CD4-positive, alpha-beta T cell treated with Interferon alpha-2 for 1 hour (primary cell): ENCODE data around the gene PTPRN2.

Experiments
- DNase-seq, 2 donors: peaks; one replicate each; pipeline ENCODE4 v3.0.0-alpha.2; 2020 to 2022

Gene PTPRN2

DNA sequence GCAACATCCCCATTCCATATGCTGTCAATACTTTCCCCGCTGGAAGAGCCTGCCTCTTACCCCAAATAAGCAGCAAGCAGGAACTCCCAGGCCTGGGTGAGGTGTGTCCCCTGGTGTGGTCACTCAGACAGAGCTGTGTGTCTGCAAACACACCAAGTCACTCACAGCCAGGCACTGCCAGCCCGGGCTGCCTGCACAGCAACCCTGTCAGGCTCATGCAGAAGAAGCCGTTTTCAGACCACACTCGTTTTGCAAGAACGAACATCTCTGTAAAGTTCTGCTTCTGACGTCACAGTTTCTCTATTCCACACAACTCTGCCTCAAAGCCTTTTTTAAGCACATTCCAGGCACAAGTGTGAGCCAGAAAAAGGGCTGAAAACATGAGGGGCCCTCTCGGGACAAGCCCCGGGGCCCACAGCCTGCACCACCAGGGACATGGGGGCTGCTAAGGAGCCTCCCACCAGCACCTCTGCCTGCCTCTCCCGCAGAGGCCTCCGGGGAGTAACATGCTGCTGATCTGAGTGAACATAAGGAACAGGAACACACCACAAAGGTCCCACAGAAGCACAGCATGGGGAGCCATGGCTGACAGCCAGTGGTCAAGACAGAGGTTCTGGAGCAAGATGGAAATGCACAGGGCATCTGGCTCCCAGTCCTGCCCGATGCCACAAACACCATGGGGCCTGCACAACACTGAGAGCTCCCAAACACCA is 11.4 kb downstream of the PTPRN2 start:
- DNase-seq = no peak

GRCh38 chr7:158574308-158575036 is 13.2 kb downstream of the PTPRN2 start:
- DNase-seq = no peak

DNA sequence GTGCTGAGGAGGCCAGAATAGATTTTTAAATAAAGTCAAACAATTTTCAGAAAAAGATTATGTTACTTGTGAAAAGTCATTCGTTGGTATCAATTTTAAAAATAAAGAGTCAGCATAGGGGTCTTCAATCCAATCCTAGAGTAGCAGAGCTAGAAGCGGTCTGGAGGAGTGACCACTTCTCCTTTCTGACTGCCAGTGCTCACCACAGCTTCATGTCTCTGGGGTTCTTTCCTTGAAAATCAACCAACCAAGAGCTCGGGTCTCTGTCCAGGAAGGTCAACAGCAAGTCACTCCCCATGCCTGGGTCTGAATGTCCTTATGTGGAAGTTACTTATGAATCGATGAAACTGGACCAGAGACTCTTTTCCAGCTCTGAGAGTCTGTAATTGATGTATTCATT is 14.3 kb downstream of the PTPRN2 start:
- no peak for DNase-seq

DNA sequence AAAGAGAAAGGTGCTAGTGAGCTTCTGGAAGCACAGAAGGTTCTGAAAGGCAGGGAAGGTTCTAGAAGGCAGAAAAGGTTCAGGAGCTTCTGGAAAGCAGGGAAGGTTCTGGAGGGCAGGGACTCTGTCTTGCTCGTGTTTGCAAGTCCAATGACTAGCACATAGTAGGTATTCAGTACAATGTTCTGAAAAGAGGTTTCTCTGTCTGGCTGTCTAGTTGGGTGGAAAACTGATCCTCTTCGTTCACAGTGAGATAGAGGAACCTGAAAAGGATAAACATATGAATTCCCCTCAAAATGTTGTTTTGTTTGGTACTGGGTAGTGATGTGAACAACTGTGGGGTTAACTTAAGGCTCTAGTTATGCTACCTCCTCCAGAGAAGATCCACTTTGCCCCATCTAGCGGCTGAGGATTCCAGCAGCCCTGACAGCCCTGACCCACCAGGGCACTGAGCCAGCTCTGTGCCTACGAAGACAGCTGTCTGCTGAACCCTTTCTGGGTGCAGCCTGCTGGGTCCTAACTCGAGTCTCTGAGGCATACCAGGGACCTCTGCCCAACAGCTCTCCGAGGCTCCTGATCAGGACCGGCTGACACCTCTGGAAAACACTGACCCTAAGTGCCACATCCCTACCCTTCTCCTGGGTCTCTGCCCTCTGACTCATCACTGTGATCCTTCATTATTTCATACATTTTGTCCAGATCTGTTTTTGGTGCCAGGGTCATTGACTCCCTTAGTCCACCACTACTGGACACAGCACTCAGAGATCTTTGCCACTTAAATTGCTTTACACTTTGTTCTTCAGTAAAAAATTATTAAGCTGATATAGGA is 15.4 kb downstream of the PTPRN2 start:
- DNase-seq = no peak

DNA sequence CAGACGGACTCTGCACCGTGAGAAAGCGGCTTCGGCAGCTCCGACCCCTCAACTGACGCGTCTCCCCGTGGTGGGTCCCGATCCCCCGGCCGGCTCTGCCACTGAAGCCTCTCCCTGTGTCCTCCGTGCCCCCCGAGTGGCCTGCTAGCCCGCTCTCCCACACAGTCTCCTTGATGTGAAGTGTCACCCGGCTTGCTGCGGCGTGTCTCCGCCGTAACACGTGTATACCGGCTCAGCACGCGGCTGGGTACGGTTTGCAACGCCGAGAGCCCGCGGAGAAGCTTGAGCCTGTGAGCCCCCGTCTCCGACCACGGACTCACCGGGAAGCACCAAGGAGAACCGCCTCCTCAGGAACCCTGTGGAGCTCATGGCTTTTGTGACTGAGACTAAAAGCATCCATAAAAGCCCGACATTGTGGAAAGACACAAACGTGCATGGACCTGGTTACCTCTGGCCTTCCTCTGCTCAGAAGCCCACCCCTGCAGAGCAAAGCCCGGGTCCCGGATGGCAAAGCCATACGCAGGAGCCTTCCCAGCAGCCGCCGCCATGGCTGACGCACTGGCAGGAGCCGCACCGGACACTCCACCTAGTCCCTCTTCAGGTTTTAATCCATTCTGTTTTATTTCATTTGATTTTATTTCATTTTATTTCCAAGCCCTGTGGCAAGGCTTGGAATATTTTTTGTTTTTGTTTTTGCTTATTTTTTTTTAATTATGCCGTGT is 17.0 kb downstream of the PTPRN2 start:
- no peak for DNase-seq

- DNase-seq = no peak
These were observed 17.7 kb downstream of the PTPRN2 start for GRCh38 chr7:158569858-158570323.

DNA sequence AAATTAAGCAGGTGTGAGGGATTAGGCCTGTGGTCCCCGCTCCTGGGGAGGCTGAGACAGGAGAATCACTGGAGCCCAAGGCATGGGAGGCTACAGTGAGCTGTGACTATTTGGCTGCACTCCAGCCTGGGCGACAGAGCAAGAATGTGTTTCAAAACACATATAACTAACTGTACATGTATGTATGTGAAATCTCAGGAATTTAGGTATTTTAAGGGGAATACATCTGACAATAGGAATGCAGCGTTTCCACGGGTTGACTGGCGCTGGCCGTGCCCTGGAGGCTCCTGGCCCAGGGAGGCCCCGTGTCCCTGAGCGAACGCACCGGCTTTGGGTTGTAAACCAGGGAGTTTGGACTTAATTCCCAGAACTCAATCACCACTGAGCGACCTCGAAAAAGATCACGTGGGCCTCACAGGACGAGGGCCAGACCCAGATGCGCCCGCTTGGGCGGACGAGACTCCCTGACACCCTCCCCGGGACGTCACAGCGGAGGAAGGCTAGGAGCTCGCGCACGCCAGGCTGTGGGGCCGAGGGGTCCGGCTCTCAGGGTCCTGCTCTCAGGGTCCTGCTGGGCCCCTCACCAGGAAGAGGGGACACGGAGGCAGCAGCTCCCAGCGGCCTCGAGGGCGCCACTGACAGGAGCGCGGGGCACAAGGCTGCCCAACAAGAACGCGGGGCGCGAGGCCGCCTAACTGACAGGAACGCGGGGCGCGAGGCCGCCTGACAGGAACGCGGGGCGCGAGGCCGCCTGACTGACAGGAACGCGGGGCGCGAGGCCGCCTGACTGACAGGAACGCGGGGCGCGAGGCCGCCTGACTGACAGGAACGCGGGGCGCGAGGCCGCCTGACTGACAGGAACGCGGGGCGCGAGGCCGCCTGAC is 18.4 kb downstream of the PTPRN2 start:
- DNase-seq = no peak

- no peak for DNase-seq
These were observed 20.4 kb downstream of the PTPRN2 start for GRCh38 chr7:158567153-158567603.

DNA sequence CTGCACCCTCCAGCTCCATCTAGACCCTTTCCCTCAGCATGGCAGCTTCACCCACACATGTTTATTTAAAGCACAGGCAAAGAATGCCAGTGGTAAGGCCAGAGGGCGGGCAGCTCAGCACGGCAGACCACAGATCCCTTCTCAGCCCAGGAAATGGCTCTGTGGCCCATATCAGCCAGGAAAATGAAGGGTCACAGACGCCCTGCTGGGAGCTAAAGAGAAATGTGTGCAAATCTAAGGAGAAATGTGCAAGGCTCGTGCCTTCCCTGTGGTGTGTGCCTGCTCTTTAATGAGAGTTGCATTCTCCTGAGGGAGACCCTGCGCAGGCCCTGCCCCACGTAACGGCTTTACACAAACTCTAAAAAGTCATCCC is 23.0 kb downstream of the PTPRN2 start:
- DNase-seq = no peak

DNA sequence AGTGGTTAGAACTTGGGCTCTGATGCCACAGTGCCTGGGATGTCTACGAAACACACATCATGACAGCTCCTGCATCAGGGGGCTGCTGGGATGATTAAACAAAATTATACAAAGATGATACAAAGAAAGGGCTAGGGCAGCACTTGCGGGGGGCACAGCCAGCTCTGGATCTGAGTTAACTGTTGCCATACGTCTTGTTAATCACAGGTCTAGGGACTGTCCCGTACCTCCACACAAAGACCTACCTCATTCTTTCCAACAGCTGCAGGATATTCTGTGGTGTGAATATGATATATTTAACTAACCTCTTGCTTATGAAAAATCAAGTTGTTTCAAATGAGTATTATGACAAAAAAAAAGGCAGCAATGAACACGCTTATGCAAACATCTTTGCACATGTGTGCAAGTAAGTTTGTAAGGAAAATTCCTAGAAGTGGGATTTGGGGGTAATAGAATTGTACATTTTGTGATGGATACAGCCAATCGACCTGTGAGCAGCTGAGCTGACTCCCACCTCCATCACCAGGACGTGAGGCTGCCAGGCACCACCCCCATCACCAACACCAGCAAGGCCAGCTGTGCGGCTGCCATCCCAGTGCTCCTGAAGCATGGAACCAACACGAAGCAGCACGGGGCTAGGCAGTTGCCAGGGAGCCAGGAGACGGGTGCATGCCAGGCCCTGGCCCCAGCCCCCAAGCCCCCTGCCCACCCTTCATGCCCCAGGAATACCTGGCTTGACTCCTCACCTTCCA is 23.5 kb downstream of the PTPRN2 start:
- no peak for DNase-seq

DNA sequence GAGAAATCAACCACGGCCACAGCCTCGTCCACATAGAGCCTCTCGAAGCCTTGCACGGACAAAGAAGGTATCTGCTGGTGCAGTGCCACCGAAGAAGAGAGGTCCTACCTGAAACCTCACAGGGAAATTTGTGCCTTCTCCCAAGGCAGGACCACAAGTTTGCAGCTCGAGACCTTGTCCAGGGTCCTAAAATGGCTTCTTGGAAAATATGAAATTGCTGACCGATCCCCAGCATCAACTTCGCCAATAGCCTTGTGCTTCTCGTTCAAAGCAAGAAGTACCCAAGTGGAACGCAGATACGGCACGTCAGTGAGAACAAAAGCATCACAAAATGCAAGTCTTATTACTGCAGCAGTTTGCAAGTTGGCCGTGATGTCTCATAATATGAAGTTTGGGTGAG is 24.6 kb downstream of the PTPRN2 start:
- DNase-seq = no peak

GRCh38 chr7:158562517-158562916 is 25.1 kb downstream of the PTPRN2 start:
- no peak for DNase-seq

DNA sequence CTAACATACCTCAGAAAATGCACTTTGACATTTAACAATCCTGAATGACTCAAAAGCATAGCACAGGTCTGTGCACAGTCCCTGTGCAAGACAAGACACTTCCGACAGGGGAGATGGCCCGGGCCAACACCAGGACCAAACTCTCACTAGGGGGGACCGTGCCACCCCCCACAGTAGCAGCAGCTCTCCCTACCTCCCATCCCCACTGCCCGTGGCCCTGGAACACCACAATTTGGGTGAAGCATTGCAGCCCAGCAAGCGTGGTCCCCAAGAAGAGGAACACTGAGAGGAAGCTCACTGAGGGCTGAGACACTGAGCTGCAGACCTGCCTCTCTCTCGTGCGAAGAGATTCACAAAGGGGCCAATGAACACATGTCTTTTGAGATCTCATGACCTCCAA is 26.0 kb downstream of the PTPRN2 start:
- DNase-seq = no peak

GRCh38 chr7:158560386-158560785 is 27.2 kb downstream of the PTPRN2 start:
- no peak for DNase-seq

DNA sequence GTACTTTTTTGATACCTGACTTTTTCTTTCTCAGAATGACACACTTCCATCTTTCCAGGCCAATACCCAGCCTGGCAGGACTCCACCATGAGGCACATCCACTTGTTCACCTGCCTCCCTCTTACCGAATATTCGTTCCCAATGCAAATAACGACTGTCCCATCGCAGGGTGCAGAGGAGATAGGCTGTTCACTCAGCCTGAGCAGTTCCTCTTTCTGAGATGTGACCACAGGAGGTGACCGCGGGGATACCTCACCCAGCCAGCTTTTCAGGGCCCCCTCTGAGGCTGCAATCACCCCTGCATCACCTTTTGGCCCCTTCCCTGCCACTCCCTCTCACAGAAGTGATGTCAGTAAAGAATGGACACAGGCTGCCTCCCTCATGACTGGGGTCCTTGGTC is 28.3 kb downstream of the PTPRN2 start:
- no peak for DNase-seq

- no peak for DNase-seq
These were observed 28.8 kb downstream of the PTPRN2 start for GRCh38 chr7:158558816-158559215.

GRCh38 chr7:158557441-158557755 is 30.2 kb downstream of the PTPRN2 start:
- DNase-seq = no peak

DNA sequence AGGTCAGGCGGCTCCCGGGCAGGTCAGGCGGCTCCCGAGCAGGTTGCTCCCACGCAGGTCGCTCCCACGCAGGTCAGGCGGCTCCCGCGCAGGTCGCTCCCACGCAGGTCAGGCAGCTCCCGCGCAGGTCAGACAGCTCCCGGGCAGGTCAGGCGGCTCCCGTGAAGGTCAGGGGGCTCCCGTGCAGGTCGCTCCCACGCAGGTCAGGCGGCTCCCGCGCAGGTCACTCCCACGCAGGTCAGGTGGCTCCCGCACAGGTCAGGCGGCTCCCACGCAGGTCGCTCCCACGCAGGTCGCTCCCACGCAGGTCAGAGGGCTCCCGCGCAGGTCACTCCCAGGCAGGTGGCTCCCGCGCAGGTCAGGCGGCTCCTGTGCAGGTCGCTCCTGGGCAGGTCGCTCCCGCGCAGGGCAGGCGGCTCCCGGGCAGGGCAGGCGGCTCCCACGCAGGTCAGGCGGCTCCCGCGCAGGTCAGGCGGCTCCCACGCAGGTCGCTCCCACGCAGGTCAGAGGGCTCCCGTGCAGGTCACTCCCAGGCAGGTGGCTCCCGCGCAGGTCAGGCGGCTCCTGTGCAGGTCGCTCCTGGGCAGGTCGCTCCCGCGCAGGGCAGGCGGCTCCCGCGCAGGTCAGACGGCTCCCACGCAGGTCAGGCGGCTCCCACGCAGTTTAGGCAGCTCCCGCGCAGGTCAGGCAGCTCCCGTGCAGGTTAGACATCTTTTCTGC is 30.7 kb downstream of the PTPRN2 start:
- no peak for DNase-seq

GRCh38 chr7:158555034-158555520 is 32.5 kb downstream of the PTPRN2 start:
- no peak for DNase-seq

GRCh38 chr7:158550886-158551452 is 36.7 kb downstream of the PTPRN2 start:
- DNase-seq = no peak
